Panc1 (cell line): ENCODE measurements around the gene AGAP2.

Experiments used
- POLR2AphosphoS5 ChIP-seq: IDR thresholded peaks from 2 replicates; pipeline ENCODE4 v1.6.1; 2012; ENCODE audit warnings: mild to moderate bottlenecking, low read depth, low read length, moderate library complexity
- TF ChIP-seq, protein P1 (sequence below): fragments of 450-650 bp; IDR thresholded peaks from 2 replicates; pipeline ENCODE4 v1.5.1; 2017; ENCODE audit warnings: mild to moderate bottlenecking

DNA sequence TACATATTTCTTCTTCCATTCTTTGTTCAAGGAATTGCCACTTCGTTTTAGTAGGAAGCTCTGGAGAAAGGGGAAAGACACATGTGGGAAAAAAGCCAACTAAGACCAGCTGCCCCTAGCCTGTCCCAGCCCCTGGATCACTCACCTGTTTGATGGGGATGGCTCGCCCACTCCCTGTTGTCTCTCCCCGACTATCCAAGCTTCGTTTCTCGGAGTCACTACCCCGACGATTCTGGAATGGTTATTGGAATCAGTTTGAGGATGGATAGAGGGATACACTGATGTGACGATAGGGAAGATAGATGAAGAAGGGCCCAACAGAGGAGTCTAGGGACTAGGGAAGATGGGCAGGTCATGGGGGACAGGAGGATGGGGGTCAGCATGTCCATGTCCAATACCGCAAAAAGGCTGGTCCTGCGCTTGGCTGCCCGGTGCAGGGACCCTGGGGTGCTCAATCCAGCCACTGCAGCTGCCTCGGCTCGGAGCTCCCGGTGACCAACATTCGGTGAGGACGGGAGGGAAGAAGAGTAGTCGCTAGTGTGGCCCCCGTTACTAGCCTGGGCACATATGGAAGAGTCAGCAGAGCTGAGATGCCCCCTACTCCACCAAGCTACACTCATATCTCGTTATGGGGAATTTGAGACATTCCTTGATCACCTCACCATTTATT is 7.0 kb downstream of the AGAP2 start:
- TF ChIP-seq, protein P1, sequence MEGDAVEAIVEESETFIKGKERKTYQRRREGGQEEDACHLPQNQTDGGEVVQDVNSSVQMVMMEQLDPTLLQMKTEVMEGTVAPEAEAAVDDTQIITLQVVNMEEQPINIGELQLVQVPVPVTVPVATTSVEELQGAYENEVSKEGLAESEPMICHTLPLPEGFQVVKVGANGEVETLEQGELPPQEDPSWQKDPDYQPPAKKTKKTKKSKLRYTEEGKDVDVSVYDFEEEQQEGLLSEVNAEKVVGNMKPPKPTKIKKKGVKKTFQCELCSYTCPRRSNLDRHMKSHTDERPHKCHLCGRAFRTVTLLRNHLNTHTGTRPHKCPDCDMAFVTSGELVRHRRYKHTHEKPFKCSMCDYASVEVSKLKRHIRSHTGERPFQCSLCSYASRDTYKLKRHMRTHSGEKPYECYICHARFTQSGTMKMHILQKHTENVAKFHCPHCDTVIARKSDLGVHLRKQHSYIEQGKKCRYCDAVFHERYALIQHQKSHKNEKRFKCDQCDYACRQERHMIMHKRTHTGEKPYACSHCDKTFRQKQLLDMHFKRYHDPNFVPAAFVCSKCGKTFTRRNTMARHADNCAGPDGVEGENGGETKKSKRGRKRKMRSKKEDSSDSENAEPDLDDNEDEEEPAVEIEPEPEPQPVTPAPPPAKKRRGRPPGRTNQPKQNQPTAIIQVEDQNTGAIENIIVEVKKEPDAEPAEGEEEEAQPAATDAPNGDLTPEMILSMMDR: no peak
- TF ChIP-seq POLR2AphosphoS5: no peak
